ENCODE results near the gene DIPK1A.
"Not testable (repeated sequence)": the region's sequence is repeated elsewhere in the genome, so short reads cannot be mapped to it uniquely, and the experiment has no call there.

The DIPK1A gene

DNA sequence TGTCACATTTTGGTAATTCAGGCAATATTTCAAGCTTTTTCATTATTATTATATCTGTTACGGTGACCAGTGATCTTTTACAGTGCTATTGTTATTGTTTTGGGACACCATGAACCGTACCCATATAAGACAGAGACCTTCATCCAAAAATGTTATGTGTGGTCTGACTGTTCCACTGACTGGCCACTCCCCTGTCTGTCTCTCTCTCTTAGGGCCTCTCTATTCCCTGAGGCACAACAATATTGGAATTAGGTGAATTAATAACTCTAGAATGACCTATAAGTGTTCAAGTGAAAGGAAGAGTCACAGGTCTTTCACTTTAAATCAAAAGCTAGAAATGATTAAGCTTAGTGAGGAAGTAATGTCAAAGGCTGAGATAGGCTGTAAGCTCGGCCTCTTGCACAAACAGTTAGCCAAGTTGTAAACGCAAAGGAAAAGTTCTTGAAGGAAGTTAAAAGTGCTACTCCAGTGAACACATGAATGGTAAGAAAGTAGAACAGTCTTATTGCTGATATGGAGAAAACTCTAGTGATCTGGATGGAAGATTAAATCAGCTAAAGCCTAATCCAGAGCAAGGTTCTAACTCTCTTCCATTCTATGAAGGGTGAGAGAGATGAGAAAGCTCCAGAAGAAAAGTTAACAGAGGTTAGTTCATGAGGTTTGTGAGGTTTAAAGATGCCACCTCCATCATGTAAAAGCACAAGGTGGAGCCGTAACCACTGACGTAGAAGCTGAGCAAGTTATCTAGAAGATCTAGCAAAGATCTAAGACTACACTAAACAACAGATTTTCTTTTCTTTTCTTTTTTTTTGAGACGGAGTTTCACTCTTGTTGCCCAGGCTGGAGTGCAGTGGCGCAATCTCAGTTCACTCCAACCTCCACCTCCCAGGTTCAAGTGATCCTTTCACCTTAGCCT lies 19.7 kb upstream of the DIPK1A start:
- DNase-seq (ENCODE audit: low read depth in 2 of 2) = no peak

DNA sequence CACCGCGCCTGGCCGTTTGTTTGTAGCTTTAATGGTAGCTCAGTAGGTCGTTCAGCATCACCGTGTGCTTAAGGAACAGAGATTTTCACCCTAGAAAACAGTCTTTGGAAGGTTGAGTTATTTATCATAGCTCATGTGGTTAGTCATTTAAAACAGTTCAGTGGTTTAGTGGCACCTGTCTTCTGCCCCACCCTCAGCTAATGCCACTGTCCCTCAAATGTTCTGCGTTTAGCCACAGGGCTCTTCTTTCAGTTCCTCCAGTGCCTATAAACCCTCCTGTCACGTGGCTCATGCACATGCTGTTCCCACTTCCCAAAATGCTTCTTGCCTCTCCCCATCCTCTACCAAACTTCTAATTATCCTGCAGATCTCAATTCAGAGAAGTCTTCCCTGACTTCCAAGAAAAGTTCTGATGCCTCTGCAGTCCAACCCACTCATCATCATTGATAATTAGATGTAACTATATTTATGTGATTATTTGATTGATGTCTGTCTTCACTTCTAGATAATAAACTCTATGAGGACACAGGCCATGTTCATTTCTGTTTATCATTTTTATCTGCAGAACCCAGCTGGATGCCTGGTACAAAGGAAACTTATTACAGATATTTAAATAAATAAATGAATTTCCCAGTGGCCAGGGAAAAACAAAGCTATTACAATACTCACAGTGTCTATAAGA lies 14.4 kb upstream of the DIPK1A start:
- DNase-seq (ENCODE audit: low read depth in 2 of 2) = no peak

DNA sequence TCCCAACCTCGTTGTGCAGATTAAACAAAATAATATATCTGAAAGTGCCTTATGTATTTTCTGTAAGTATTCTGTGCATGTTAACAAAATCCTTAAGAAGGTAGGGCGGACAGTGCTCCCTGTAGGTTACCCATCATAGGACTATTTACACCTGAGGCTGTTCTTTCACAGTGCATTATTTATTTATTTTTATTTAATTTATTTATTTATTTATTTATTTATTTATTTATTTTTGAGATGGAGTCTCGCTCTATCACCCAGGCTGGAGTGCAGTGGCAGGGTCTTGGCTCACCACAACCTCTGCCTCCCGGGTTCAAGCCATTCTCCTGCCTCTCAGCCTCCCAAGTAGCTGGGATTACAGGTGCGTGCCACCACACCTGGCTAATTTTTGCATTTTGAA lies 12.8 kb upstream of the DIPK1A start:
- not testable (repeated sequence) for DNase-seq (ENCODE audit: low read depth in 2 of 2)

DNA sequence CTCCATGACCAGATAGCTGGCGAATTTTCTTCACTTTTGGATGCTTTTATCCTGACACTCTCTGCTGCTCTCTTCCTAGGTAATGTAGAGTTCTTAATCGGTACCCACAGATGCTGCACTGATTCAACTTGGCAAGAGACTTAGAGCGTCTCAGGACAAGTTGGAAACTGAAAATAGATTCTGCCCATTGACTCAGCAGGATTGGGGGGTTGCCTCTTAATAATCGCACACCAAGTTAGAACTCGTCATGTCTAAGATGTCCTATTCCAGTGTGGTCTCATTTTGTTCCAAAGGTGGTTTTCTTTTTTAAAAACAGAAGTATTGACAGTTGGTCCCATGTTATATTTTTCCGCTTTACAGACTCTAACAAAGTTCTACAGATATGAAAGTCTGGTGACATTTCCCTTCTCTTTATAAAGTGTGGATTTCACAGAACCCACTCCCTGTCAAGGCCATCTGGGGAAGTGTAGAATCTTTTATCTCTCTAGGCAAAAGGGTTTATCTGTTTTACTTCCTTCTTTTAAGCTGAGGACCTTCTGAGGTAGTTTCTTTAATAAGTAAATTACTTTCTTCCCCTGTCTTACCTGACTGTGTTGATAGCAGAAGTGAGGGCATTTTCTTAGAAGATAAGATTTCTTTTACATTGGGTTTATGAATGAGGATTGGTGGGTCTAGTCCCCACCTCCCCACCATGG lies 12.1 kb upstream of the DIPK1A start:
- DNase-seq (ENCODE audit: low read depth in 2 of 2) = no peak

DNA sequence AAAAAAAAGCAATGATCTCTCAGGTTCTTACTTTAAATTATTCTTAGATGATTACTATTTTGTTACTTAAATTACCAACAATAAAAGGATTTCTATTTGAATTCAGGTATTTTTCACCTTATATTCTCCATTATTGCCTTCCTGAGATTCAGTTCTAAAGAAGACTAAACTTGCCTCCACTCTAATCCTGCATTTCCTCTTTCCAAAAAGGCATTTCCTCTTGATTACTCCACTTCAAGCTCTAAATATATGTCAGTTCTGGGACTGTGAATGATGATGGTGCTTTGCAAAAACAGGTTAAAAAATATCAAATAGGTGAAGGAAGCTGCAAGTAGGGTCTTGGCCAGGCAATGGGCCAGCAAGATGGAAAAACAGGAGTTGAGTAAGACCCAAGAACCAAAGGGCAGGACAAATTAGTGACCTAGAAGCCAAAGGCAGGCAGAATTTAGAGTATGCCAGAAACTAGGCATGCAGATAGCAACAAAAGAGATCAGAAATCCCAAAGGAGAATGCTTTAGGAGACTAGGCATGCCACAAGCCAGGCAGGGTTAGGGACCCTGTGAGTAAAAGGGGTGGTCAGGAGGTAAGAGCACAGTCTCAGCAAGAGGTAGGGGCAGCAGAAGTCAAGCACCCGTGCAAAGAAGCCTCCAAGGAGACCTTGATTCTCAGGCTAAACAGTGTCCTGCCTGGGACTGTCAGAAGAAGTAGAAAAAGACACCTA lies 11.3 kb upstream of the DIPK1A start:
- no peak for DNase-seq (ENCODE audit: low read depth in 2 of 2)

DNA sequence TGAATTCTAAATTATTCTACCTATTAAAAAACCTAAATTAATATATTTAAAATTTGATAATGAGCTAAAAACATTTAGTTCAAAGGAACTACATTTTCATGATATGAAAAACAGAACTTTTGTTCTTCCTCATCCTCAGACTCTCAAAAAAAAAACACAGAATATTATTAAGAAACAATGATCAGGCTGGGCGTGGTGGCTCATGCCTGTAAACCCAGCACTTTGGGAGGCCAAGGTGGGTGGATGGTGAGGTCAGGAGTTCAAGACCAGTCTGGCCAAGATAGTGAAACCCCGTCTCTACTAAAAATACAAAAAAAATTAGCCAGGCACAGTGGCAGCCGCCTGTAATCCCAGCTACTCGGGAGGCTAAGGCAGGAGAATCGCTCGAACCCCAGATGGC lies 10.7 kb upstream of the DIPK1A start:
- not testable (repeated sequence) for DNase-seq (ENCODE audit: low read depth in 2 of 2)

DNA sequence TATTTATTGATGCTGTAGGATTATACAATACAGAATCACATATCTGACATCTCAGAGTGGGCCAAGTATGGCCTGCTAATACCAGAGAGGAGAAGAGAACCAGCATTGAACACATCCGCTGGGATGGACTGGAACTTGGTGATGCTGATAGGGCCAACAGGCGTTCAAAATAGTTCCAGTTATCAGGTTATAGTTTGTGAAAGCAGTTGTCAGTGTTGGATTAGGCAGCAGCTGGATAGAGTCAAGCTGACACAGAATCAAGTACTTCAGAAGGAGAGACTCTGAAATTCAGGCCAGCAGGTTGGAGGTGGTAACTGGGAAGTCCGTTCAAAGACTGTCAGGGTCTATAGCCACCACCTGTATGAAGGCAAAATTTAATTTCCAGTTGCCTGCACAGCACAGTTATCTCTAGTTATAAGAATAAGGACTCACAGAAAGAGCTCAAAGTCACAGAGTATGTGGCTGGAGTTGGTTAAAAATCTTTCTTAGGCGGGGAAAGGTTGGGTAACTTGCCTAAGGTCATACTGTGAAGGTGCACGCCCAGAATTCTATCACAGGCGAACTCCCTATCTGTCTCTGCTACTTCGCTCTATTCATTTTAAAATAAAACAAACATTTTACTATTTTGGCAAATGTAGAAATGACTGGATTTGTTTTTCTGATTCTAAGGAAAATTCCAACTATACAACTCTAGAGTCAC lies 9.9 kb upstream of the DIPK1A start:
- no peak for DNase-seq (ENCODE audit: low read depth in 2 of 2)

DNA sequence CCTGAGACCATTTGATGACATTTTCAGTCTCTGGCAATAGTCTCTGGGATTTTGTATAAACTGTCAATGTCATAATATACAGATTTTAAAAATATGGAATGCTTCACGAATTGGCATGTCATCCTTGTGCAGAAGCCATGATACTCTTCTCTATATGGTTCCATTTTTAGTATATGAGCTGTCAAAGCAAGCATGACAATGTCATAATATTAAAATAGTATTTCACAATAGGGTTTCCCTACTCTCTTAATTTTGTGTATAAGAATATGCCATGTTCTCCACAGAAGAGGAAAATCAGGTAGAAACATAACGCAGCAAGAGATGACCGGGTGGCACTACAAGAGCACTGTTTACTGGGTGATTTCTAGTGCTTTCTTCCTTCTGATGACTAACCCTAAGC lies 8.3 kb upstream of the DIPK1A start:
- DNase-seq (ENCODE audit: low read depth in 2 of 2) = no peak

DNA sequence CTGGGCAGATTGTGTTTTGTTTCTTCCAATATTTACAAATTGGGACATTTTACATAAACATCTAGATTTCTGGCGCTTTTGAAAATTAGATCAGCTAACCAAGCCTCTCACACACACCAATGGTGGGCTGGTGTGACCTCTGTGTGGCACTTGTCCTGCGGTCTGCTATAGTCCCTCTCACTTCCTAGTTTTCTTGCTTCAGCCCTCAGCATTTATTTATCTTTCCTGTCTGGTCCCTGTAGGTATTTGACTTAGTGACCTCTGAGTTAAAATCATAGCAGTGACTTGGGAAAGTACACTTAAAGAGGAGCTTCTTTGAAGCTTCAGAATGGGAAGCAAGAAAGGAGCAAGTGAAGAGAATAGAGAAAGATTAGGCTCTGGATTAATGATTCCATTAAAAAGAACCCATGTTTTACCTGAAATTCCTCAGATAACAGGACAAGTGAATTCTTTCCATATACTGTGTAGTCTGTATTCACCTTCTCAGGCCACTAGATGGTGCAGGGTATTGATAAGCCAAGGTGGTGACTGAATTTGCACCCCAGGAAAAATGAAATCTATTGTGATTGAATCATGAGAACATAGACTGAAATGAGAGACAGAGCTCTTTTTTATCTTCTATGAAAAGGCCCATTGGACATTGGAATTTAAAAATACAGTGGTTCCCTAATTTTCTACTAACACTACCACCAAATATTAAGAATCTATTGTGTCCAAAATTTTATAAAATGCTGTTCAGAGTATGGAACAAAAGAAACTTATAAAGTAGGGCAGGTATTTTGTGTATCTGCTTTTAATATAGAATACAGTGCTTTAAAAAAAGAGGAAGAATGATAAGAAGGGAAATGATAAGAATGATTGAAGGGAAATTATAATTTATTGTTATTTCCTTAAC lies 7.1 kb upstream of the DIPK1A start:
- DNase-seq (ENCODE audit: low read depth in 2 of 2) = no peak

DNA sequence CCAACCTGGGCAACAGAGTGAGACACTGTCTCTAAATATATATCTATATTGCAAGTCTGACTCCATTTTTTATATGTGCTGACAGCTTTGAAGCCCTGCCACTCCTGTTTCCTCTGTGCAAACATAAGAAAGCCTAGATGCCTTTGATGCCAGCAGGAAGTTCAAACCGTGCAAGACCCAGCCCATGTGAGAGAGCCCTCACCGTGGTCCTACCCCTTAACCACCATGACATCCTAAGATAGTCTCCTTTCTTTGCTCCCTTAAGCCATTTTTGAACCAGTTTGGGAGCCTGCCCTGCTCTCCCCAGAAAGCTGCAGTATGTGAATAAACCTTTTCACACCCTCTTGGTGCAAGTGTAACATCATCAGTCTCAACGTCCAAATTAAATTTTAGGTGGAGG lies 3.7 kb upstream of the DIPK1A start:
- DNase-seq (ENCODE audit: low read depth in 2 of 2) = no peak

DNA sequence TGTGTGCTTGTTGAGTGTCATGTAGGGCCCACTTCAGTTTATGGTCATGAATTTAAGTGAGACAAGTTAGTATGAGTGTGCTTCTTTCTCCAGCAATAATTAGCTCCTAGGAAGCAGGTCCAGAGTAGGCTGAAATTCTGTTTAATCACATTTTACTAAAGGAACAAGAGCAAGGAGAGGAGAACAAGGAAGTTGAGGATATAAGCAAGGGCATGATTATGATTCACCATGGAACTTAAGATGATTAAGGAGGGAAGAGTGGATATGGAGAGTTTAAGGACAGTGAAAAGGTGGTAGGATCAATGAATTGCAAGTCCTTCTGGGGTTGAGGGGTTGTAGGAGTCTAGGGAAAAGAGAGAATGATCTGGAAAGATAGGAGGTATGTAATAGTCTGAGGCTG lies 3.1 kb upstream of the DIPK1A start:
- no peak for DNase-seq (ENCODE audit: low read depth in 2 of 2)

DNA sequence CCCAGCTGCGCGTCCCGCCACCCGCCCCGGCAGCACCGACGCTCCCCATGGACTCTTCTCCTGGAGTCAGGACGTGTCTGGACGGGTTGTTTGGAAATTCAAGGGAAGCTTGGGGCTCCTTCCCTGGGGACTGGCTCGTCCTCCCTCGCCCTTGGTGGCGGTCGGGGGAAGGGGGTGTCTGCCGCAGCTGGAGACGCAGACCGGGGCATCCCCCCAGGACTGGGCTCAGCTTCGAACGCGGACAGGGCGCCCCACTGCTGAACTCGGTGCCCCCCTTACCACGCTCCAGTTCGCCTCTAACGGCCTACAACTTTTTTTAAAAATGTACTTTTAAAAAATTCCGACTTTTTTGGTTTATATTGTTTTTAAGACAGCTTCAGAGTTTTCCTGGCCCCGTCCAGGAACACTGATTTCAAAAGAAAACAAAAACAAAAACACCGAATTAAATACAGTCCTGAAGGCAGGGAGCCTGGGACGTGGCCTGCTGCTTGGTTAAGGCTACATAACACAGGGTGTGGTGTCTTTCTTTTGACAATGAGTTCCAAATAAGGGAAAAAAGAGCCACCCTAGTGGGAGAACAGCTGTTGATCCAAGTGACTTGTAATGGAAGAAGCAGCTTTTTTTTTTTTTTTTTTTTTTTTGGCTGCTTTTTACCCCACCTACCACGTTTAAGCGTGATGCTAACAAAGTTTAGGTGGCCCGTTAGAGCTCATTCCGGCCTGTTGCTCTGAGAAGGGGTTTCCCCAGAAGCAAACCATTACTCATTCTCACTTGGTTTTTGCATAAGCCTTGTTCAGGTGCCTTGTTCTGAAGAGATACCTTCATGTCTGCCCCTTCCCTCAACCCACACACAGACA lies 862 bp upstream of the DIPK1A start:
- DNase-seq (ENCODE audit: low read depth in 2 of 2) = peak; percentile 33 to 34

DNA sequence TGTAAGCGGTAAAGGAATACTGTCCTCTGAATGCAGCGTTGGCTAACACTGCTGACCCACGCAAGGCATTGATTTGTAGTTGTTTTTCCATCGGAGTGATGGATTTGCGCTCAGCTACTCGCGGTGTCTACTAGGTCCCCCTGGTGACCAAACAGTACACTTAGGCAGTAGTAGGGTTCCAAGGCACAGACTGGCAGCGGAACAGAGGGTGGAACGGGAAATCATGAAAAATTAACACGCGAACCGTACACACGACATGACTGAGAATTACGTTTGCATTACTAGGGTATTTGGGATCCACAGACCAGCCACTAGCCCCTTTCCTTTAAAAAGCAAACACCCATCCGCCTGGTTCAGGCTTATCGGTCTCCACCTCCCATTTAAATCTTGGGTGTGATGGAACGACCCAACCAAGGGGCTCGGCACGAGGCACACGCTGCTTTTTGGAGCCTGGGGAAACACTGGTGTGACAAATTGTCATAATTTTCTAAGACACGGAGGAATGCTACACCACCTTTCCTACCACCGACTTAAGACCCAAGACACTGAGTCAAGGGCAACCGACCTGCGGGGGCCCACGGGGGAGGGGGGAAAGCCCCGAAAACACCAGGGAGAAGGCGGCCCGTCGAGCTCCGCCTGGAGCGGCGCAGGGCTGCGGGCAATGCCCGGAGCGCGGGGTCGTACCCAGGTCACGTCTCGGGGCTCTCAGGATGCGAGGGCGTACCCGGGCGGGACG lies 699 bp downstream of the DIPK1A start:
- DNase-seq (ENCODE audit: low read depth in 2 of 2) = peak; percentile 36 to 41

DNA sequence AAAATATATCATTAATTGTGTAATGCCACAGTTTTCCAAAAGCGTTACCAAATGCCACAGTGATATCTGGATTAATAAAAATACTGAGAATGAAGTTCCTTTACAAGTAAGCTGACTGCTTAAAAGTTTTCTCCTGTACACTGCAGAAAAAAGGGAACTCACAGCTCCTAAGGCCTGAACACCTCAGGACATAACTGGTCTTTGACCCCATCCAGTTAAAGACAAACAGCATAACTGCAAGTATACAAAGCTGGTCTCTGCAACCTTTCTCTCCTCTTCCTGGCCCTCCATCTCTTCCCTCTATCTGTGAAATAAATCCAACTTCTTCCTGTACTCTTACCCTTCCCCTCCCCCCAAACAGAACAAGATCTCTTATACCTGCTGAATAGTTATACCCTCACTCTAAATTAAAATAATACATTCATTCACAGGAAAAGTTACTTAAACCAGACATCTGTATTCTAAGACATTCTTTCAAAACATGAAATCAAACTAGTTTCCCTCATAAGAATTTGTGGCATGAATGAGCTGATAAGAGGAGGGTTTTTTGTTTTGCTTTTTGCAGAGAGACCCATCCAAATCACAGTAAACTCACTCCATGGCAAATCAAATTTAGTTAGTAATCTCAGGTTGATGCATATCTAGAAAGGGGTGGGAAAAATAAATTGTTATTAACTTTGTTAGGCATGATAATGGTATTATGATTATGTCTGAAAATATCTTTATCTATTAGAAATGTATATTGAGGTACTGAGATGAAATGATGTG lies 2.9 kb downstream of the DIPK1A start:
- DNase-seq (ENCODE audit: low read depth in 2 of 2) = no peak

DNA sequence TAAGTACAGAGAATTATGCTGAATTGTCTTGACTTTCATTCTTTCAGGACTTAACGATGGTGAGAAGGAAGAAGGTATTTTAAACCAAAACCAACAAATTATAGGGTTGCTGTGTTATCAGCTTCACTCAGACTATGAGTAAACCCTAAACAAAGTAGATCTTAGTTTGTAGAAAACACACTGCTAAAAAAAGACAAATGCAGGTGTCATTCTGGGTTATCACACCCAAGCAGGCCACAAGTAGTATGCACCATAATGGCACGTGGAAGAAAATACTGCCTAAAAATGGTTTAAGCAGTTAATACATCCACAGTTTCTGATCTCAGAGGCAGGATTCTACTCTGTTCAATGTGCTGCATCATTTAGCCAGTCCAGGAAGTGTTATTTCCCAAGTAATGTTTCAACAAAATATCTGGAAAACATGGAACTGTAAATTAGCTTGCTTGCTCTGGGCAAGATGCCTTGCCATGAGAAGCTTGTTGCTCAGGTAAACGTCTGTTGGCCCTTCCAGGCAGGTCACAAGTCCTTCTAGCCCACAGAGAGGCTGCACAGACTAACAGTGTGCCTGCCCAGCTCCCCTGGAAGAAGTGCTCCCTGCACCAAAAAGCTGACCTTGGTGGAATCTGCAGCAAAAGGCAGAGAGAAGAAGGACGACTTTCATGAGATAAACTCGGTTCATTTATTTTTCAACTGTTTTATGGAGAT lies 4.1 kb downstream of the DIPK1A start:
- no peak for DNase-seq (ENCODE audit: low read depth in 2 of 2)

DNA sequence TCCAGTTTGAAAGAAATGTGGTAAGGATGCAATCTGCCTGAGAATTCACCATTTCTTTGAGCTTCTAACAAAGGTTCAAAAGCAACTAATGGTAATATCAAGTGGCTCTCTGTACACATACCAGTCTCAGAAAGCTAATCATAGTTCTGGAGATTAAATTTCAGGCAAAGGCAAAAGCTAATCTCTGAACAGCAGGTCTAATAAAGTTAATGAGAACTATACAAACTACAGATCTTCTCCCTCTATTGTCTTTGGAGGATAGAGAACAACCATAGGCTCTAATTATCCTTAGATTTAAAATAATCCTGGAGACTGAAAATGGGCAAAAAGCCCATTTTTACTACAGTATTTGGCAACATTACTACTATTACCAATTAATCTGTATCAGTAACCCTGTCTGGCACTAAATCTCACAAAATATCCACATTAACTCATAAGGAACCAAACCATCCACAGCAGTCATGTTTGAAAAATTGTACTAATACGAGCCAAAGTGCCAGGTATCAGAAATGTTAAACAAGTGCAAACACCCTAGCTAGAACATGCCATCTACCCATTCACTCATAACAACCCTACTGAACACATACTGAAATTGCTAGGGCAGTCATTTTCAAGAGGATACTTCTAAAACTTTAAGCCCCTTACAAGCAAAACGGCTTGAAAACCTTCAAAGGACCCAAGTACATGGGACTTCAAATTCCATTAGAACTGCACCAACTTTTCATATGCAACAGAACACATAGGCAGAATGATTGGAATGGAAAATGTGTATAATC lies 4.8 kb downstream of the DIPK1A start:
- DNase-seq (ENCODE audit: low read depth in 2 of 2) = no peak

Measured in stimulated activated CD4-positive, alpha-beta T cell treated with anti-CD3 and anti-CD28 coated beads, Interleukin-12 subunit alpha, Interleukin-12 subunit beta, amount 100 ng/mL, for 24 hours (primary cell).